ENCODE measurements around the gene BTNL2. TPM values are rescaled to one million over a fixed set of nuclear protein-coding genes. Genes with fewer than 3 reads are reported as not detected.
"Not testable (repeated sequence)": the region's sequence is repeated elsewhere in the genome, so short reads cannot be mapped to it uniquely, and the experiment has no call there.

Gene BTNL2
- total RNA-seq, 4 donors from 2014 or later, result not detected

DNA sequence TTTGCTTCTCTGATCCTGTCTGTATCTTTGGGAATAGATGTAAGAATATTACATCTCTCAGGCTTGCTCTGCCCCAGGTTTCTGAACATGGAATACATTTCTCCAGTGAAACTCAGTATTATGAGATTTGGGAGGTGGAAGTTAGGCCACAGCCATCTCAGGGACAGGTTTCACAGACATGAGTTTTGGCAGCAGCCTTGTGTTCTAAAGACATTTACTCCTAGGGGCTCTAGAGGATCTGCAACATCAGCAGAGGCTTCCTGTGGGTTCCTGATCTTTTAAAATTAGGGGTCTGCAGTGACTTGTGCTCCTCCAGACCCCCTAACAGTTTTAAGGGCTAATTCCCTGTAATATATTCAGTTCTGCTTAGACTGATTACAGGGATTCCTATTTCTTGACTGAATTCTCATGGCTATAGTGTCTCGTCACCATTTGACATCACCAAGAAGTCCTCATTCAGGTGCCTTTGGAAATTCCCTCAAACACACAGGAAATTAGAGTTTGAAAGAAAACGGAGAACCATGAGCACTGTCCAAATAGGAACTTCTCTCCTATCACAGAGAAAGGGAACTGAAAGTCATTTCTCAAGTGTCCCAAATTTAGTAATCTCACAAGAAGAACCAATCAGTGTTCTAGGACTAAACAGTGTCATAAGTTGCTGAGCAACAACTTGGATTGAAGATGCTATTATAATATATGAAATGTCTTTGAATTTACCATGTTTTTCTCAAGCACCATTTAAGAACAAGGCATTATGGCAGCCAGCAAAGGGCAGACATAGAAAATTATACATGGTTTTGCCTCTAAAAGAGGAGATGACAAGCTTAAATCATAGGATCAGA lies 30.2 kb upstream of the BTNL2 start:
- Histone ChIP-seq H3K9me3 (no peaks in the 10 kb centered on the region), H3K27me3 (peaks cover 15% of the 10 kb centered on the region), H3K27ac (peak overlapping the region; percentile 31 to 53 (median 41)), H3K4me1 (no peaks in the 10 kb centered on the region), H3K4me3 (no peak overlapping the region), H3K36me3 (no peaks in the 10 kb centered on the region)
- 48 to 70% methylated on average over 2 of the region's 2 CpGs for WGBS, 2 donors (ENCODE audit: low coverage in 1 of 2)
- peak; percentile 74 for ATAC-seq
- no peak for TF ChIP-seq POLR2A (IDR thresholded peaks at IDR 0.05)
- no peak for TF ChIP-seq POLR2AphosphoS5 (IDR thresholded peaks at IDR 0.05)
- TF ChIP-seq EP300 (IDR thresholded peaks at IDR 0.05), result no peak
- no peak for TF ChIP-seq CTCF (IDR thresholded peaks at IDR 0.05)

DNA sequence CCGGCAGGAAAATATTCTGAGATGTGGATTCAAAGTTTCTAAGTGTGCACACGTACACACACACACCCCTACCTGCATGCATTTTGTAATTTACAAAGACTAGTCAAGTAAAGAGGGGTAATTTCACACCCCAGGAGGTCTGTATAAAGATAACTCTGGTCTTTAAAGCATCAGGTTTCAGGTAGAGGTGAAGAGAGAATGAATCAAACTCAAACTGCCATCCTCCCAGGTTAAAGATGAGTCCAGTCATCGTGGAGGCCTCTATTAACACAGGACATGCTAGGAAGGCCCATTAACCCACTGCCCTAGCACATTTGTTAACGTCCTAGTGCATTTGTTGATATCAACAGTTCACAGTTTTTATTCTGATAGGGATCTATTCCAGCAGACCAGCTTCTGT lies 29.2 kb upstream of the BTNL2 start:
- TF ChIP-seq POLR2A (IDR thresholded peaks at IDR 0.05) (no peak), EP300 (IDR thresholded peaks at IDR 0.05) (no peak), CTCF (IDR thresholded peaks at IDR 0.05) (no peak), POLR2AphosphoS5 (IDR thresholded peaks at IDR 0.05) (no peak)
- Histone ChIP-seq H3K4me3 (no peak overlapping the region), H3K36me3 (no peaks in the 10 kb centered on the region), H3K9me3 (no peaks in the 10 kb centered on the region), H3K27ac (no peak overlapping the region), H3K4me1 (no peaks in the 10 kb centered on the region), H3K27me3 (peaks cover 18% of the 10 kb centered on the region)
- WGBS, 2 donors (ENCODE audit: low coverage in 1 of 2), result 55 to 60% methylated on average over 4 of the region's 4 CpGs
- ATAC-seq, result no peak

- WGBS, 2 donors (ENCODE audit: low coverage in 1 of 2), result 100% methylated on average over 1 of the region's 1 CpG; no CpG with 5 or more reads in 1 of the 2 donors
- not testable (repeated sequence) for H3K9me3 ChIP-seq
Measured at GRCh38 chr6:32433950-32434349, 27.0 kb upstream of the BTNL2 start.

DNA sequence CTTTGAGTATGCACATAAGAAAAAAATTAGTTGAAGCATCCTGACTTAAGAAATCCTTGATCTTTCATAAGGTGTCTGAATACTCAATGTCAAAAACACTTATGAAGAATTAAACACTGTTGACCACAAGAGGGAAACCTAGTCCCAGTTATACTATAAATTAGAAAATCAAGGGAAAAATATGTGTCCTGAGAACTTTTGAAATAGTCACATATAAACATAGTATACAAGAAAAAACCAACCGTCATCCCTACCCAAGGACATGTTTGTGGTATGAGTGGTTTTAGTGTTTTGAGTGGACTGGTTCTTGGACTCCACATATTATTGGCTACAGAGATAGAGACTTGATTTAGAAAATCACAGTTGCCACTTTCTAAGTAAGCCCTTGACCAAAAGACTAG lies 25.1 kb upstream of the BTNL2 start:
- Histone ChIP-seq H3K4me1 (no peaks in the 10 kb centered on the region), H3K4me3 (no peak overlapping the region), H3K36me3 (no peaks in the 10 kb centered on the region), H3K27ac (no peak overlapping the region), H3K9me3 (no peaks in the 10 kb centered on the region), H3K27me3 (peaks cover 24% of the 10 kb centered on the region)
- TF ChIP-seq EP300 (IDR thresholded peaks at IDR 0.05) (no peak), POLR2A (IDR thresholded peaks at IDR 0.05) (no peak), POLR2AphosphoS5 (IDR thresholded peaks at IDR 0.05) (no peak), CTCF (IDR thresholded peaks at IDR 0.05) (peak in 3 of 4 experiments; percentile 36 to 48 (median 40))
- no peak for ATAC-seq
- 0% methylated on average over 1 of the region's 1 CpG for WGBS, 2 donors (ENCODE audit: low coverage in 1 of 2)

More at GRCh38 chr6:32433950-32434349, 27.0 kb upstream of the BTNL2 start:
- not testable (repeated sequence) for H3K4me1 ChIP-seq, ATAC-seq, H3K27ac ChIP-seq, H3K4me3 ChIP-seq, H3K36me3 ChIP-seq
- H3K27me3 ChIP-seq, result peaks cover 20% of the 10 kb centered on the region

- WGBS, 2 donors (ENCODE audit: low coverage in 1 of 2), result 67 to 69% methylated on average over 3 of the region's 3 CpGs
- no peak for ATAC-seq
- no peaks in the 10 kb centered on the region for H3K36me3 ChIP-seq
- no peak overlapping the region for H3K27ac ChIP-seq
- no peaks in the 10 kb centered on the region for H3K9me3 ChIP-seq
- peaks cover 24% of the 10 kb centered on the region for H3K27me3 ChIP-seq
- H3K4me1 ChIP-seq, result no peaks in the 10 kb centered on the region
- no peak overlapping the region for H3K4me3 ChIP-seq
- TF ChIP-seq POLR2A (IDR thresholded peaks at IDR 0.05), result no peak
- no peak for TF ChIP-seq CTCF (IDR thresholded peaks at IDR 0.05)
- no peak for TF ChIP-seq EP300 (IDR thresholded peaks at IDR 0.05)
- TF ChIP-seq POLR2AphosphoS5 (IDR thresholded peaks at IDR 0.05), result no peak
Measured at GRCh38 chr6:32431142-32431541, 24.2 kb upstream of the BTNL2 start.

Measured in gastroesophageal sphincter (tissue), 4 donors.